Nucleus accumbens (tissue), 56 donors: ENCODE results near the gene ARHGAP28.

ENCODE experiments used
- DNase-seq, 56 donors: peaks; one replicate each; lab custom pipeline; 2025; lab: John Stamatoyannopoulos, UW

Gene ARHGAP28

GRCh38 chr18:6730416-6731221 lies 1.1 kb downstream of the ARHGAP28 start:
- DNase-seq = no peak

- DNase-seq = no peak
Observed at GRCh38 chr18:6731222-6731596, 1.7 kb downstream of the ARHGAP28 start.

- no peak for DNase-seq
Observed at GRCh38 chr18:6732952-6733351, 3.4 kb downstream of the ARHGAP28 start.

- DNase-seq = no peak
Observed at GRCh38 chr18:6733758-6734157, 4.2 kb downstream of the ARHGAP28 start.

- DNase-seq = no peak
Observed at GRCh38 chr18:6734726-6735430, 5.4 kb downstream of the ARHGAP28 start.

GRCh38 chr18:6737833-6738232 lies 8.3 kb downstream of the ARHGAP28 start:
- no peak for DNase-seq

- no peak for DNase-seq
Observed at GRCh38 chr18:6738622-6739021, 9.1 kb downstream of the ARHGAP28 start.

GRCh38 chr18:6741232-6741663 lies 11.7 kb downstream of the ARHGAP28 start:
- DNase-seq = no peak

- DNase-seq = no peak
Observed at GRCh38 chr18:6741786-6742185, 12.3 kb downstream of the ARHGAP28 start.

GRCh38 chr18:6743999-6744398 lies 14.5 kb downstream of the ARHGAP28 start:
- no peak for DNase-seq

- no peak for DNase-seq
Observed at GRCh38 chr18:6744816-6745455, 15.4 kb downstream of the ARHGAP28 start.

- no peak for DNase-seq
Observed at GRCh38 chr18:6745504-6746031, 16.1 kb downstream of the ARHGAP28 start.

- DNase-seq = no peak
Observed at GRCh38 chr18:6746386-6746960, 17.0 kb downstream of the ARHGAP28 start.

GRCh38 chr18:6747646-6748045 lies 18.1 kb downstream of the ARHGAP28 start:
- no peak for DNase-seq

- no peak for DNase-seq
Observed at GRCh38 chr18:6748241-6748640, 18.7 kb downstream of the ARHGAP28 start.

- DNase-seq = no peak
Observed at GRCh38 chr18:6750411-6750810, 20.9 kb downstream of the ARHGAP28 start.

- no peak for DNase-seq
Observed at GRCh38 chr18:6751222-6751621, 21.7 kb downstream of the ARHGAP28 start.

- DNase-seq = no peak
Observed at GRCh38 chr18:6752202-6752860, 22.8 kb downstream of the ARHGAP28 start.

- no peak for DNase-seq
Observed at GRCh38 chr18:6755107-6755506, 25.6 kb downstream of the ARHGAP28 start.

- DNase-seq = no peak
Observed at GRCh38 chr18:6757931-6758330, 28.4 kb downstream of the ARHGAP28 start.
